Tibial nerve (tissue), 3 donors: ENCODE data around the gene NCBP2.

Source experiments
- CTCF ChIP-seq, 5 experiments: fragments of 200-600 bp in 3 of 5; fragments of 450-650 bp in 2 of 5; sonication (generic) in 3 of 5; IDR thresholded peaks; one replicate each; pipeline ENCODE4 v1.5.1; 2016 to 2019; ENCODE audit warnings: antibody characterized with exemption in 5 of 5, mild to moderate bottlenecking in 3 of 5, moderate library complexity in 2 of 5
- POLR2A ChIP-seq, 2 donors: fragments of 450-650 bp; IDR thresholded peaks; one replicate each; pipeline ENCODE4 v1.6.1; 2017; ENCODE audit warnings: antibody characterized with exemption in 2 of 2, mild to moderate bottlenecking in 2 of 2, moderate library complexity in 2 of 2

- no peak for TF ChIP-seq CTCF (IDR thresholded peaks at IDR 0.05)
- no peak for TF ChIP-seq POLR2A (IDR thresholded peaks at IDR 0.05)
These were observed 43.9 kb upstream of the NCBP2 start for GRCh38 chr3:196985954-196986885.
